Stimulated activated CD4-positive, alpha-beta T cell treated with anti-CD3 and anti-CD28 coated beads, Interleukin-12 subunit alpha, Interleukin-12 subunit beta, amount 100 ng/mL, for 48 hours (primary cell): ENCODE data around the gene QRFP.

ENCODE experiments used
- DNase-seq, 3 donors: peaks; one replicate each; pipeline ENCODE4 v3.0.0-alpha.2; 2020; ENCODE audit warnings: low read depth in 2 of 3, low spot score in 1 of 3

Gene QRFP

DNA sequence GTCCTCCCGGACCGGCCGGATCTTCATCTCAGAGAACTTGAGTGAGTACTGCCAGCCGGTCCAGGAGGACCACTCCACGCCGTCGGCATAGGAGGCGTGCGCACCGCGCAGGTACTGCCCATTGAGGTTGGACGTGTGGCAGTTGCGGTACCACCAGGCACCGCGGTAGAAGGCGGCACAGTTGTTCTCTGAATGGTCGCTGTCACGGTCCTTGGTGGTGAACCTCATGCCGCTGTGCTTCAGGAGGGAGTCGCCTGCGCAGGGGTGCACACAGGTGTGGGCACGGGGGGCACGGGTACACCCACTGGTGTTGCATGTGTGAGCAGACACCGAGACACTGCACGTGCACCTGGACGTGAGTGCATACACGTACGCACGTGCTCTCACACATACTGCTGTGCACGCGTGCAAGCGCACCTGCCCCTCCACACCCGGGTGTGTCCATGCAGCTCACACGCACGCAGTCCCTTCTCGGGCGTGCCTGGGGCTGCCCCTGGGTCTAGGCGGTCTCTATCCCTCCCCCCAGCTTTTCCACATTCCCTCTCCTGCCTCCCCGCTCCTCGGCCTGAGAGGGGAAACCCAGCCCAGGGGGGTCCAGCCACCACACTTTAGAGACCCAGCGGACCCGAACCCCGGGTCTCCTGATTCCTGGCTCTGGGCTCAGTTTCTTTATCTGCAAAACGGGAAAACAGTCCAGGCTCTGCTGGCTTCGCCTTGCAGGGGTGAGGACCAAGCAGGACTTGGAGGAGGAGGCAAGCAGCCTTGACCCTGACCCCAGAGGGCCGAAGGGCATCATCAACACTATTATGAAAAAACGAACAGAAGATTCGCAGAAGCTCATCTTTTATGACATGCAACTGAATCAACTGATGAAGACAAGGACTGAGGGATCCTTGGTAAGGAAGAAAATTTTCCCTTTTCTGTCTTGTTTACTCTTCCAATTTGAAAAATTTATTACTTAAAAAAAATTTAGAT lies 7.7 kb upstream of the QRFP start:
- DNase-seq = no peak

DNA sequence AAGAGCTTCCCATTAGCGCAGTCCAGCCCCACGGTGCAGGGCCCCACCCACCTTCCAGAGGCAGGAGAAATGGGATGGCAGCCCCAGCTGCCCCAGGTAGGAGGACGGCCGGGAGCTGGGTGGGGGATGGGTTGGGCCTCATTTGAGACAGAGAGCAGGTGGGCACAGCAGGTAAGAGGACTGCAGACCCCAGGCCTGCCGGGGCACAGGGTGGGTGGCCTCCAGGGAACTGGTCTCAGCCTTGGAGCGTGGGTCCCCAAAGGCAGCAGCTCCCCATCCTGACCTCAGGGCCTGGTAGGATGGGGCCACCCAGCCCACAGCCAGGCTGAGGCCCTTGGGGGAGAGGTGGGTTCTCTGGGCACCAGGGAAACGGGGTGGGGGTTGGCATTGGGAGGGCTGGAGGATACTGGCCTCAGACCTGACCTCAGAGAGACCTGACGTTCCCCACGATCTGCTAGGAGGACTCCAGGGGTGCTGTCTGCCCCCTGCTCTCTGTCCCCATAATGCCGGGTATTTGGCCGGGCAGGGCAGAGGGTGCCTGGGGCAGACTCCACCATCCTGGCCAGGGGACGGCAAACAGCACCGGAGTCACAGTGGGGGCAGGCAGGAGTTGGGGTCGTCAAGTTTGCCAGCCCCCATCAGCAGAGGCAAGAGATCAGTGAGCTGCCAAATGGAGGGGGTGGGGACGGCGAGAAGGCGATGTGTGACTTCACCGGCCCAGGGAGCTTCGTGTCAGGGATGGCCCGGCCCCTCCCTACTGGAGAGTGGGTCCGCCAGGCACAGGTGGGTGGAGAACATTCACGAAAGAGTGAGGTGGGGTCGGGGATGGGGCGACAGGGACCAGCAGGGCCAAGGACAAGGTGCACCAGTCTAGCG lies 6.8 kb upstream of the QRFP start:
- DNase-seq = no peak

DNA sequence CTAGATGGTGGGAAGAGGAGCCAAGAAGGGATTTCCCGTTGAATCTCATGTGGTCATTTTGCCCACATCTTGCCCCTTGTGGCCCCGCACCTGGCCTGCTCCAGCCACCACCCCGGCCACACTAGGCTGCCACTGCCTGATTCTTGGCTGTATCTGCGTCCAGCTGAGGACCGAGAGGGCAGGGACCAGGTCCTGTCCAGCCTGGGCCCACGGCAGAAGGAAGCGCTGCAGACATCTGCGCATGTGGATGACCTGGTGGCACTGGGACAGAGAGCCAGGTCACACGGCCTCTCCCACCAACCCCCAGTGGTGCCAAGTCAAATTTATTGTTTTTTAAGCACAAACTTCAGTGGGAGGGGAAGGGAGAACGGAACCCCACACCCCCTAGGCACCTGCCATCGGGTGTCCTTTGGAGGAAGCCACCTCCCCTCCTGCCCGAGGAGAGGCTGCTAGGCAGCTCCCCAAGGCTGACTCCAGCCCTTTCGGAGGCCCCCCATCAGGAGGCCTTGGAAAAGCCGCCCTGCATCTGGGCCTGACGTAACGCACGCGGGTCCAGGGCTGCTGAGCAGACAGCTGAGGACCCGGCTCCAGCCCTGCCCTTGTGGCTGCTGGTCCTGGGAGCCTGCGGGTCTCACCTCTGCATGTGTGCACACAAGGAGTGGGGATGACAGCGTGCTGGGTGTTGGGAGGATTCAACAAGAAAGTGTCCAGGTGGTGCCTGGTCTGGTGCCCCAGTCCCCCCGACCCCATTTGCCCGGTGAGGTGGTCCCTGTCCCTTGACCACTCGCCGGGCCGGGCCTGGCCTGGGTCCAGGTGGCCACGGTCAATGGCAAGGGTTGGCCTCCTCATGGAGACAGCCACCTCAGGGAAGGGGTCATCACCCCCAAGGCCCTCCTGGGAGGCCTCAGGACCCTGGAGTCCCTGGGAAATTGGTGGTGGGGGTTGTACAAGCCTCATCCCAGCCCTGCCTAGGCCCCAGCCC lies 5.9 kb upstream of the QRFP start:
- DNase-seq = no peak

DNA sequence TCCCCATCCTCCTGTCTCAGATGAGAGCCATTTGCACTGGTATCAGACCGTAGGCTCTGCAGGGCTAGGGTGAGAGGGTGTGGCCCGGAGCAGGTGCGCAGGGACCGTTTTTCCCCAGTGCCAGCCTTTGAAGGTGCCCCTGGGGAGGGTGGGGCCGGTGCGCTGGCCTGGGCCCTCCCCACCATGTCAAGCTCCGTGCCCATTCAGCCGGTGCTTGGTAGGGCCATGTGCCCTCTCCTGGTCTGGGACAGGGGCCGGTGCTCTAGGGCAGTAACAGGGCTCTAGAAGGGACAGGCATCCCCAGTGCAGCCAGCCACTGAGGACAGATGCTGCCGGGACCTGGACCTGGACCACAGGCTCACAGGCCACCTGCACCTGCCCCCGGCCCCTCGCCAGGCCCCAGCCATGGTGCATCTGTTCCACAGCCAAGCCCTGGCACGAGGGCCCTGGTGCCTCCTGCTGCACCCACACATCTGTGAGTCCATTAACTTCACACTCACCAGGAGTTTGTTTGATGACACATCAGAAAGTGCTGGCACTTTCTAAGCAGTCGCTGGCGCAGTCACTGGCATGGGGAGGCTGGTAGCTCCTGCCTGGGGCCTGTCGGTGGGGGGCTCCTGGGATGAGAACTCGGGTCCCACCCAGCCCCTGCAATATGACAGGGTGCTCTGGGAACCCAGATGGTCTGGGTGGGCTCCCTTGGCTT lies 5.0 kb upstream of the QRFP start:
- no peak for DNase-seq

DNA sequence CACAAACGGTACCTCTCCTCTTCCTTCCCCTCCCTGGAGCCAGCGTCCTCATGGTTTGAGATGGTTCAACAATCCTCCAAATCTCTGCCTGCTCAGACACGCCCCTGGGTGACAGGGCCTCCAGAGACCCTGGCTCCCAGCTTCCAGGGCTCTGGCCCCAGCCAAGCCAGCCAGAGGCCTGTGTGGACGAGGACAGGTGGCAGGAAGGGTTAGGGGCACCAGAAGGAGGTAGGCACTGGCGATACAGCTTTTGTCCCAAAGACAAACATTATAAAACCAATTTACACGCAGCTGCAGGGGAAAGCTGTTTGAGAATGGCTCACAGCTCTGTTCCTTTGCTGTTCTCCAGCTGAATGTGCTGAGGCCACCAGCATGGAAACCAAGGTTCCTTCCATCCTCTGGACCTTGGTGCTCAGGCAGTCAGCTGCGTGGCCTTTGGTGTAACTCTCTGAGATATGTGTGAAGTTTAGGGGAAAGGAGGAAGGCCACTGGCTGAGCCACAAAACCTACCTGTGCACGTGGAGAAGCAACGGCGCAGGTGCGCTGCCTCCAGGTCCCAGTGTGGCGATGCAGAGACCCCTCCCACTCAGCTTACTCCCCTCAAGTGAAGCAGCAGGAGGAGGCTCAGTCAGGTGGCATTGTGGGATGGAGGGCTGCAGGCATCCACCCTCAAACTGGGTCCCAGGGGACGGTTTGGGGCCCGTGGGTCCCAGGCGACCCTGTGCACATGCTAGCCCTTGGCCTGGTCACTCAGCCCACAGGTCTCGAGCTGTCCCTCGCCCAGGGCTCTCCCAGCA lies 4.3 kb upstream of the QRFP start:
- DNase-seq = no peak

DNA sequence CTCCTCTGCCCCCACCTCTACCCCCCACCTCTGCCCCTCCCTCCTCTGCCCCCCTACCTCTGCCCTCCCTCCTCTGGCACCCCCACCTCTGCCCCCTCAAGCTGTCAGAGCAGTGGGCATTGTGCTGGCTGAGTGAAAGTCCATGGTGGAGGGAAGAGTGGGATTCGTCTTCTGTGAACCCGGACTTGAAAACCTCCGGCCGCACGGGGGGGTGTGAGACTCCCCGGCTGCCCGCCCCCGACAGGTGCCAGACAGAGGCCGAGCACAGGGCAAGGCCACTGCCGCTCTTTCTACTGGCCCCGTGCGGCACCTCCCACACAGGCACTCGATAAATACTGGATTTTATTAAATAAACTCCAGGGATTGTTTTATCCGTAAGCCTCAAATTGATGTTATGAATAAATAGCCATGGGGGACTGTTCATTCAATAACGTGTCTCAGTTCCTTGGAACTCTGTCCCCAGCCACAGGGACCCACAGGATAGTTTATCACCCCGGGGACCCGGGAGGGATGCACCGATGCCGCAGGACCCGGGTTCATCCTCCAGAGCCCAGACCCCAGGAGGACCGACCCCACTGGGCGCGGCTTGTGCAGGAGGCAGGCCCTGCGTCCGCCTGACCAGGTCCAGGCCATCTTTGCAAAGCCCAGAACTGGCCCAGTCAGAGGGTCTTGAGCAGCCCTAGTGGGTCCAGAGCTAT lies 2.6 kb upstream of the QRFP start:
- no peak for DNase-seq

DNA sequence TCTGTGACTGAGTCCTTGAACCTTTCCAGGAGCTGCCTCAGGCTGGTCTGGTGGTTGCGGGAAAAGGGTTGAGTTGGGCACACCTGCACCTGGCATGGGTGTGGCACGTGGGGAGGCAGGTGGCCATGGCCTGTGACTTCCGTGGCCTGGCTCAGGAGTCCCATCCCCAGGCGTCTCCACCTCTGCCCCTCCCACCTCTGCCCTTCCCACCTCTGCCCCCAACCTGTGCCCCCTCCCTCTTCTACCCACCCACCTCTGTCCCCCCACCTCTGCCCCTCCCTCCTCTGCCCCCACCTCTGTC lies 1.9 kb upstream of the QRFP start:
- no peak for DNase-seq

DNA sequence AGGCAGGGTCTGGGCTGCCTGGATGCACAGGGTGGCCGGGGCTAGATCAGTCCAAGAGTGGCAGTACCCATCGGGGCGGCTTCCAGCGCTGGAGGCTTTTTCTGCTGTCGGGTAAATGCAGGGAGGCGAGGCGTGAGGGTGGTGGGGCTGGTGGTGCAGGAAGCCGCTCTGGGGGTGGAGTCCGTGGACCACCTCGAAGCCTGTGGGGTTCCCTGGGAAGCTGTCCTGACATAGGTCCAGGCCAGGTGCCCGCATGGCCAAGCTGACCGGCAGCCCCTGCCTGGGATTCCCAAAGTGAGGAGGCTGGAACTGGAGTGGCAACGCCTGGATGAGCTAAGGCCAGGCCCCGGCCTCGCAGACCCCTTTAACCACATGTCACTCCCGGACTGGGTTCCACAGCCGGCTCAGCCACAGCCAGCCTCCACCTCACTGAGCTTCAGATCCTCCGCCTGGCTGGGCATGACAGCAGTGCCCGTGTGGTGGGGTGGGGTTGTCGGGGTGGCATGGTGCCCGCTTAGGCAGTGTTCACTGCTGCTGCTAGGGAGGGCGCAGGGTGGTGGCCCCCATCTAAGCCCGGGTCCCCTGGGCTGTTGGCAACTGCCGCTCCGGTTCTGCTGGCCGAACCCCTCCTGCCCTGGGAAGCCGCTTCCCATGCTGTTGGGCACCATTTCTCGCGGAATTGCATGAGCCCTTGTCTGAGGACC lies 1.4 kb upstream of the QRFP start:
- no peak for DNase-seq

DNA sequence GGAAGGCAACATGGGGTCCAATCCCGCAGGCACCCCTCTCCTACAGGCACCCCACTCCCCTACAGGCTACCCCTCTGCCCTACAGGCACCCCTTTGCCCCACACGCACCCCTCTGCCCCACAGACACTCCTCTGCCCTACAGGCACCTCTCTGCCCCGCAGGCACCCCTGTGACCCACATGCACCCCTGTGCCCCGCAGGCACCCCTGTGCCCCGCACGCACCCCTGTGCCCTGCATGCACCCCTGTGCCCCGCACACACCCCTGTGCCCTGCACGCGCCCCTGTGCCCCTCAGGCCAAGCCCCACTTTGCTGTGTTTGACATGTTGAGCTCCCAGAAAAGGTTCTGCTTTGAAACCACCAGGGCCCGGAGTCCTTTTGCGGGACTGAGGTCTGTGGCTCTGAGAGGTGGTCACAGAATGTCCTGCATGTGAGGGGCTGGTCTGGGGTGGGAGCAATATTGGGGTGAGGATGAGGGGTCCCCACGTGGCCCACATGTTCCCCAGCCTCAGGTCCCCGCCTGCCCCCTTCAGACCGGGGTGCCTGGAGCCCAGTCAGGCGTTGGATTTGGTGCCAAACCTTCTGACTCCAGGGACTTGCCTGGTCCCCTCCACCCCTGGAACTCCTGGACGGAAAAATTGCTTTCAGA lies 616 bp upstream of the QRFP start:
- no peak for DNase-seq

DNA sequence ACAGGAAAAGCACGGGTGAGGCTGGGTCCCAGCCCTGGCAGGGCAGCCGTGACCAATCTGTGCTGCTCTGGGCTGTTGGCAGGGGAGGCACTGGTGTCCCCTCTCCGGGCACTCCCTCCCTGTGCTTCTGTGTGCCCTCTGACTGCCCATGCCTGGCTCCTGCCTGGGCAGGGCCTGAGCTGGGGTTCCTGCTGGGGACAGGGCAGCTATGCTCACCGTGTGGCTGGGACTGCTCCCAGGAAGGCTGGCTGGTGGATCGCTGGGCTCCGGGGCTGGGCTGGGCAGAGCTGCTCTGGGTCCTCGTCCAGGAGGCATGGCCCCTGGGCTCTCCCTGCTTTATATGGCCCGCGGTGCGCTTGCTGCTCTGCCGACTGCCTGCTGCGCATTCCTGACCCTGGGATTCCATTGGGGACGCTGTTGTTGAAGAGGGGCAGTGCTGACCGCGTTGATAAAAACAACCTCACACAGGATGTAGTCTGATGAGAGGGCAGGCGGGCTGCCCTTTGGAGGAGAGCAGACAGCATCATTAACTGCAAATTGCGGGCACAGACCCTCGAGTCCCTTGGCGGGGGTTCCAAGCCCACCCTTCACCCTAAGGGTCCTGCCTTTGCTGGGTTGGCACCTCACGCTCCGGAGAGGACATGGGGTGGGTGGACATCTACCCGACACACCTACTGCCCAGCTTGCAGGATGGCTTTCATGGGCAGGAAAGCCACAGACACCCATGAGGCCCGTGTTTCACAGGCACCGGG lies 955 bp downstream of the QRFP start:
- DNase-seq = no peak

DNA sequence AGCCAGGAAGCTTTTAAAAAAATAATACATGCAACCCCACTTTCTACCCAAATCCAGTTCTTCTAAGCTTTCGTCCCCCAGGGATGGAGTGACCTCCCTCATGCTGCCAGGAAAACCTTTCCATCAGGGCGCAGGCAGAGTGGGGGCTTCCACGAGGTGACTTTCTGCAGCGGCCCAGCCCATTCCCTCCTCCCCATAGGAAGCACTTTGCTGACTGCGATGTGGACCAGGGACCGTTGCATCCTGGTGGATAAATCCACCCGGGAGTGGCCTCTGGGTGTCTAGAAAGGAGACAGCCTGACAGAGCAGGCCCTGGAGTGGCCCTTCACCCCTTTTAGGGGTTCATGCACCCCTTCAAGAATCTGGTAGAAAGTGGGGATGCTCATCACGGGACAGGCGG lies 1.6 kb downstream of the QRFP start:
- no peak for DNase-seq

DNA sequence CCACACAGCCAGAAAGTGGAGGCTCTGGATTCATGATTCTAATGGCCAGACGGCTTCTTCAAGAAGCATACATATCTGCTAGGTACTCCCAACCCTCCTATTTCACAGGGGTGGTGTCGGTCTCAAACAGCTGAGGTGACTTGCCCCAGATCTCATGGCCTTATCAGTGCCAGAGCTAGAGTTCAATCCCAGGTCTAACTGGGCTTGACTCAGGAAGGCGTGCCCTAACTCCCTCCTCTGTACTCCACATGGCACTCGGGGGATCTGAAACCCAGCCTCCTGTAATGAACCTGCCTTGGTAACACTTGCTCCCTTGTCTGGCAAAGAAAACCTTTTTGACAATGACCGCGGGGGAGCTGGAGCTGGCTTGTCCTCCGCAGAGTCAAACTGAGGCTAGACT lies 2.1 kb downstream of the QRFP start:
- no peak for DNase-seq

DNA sequence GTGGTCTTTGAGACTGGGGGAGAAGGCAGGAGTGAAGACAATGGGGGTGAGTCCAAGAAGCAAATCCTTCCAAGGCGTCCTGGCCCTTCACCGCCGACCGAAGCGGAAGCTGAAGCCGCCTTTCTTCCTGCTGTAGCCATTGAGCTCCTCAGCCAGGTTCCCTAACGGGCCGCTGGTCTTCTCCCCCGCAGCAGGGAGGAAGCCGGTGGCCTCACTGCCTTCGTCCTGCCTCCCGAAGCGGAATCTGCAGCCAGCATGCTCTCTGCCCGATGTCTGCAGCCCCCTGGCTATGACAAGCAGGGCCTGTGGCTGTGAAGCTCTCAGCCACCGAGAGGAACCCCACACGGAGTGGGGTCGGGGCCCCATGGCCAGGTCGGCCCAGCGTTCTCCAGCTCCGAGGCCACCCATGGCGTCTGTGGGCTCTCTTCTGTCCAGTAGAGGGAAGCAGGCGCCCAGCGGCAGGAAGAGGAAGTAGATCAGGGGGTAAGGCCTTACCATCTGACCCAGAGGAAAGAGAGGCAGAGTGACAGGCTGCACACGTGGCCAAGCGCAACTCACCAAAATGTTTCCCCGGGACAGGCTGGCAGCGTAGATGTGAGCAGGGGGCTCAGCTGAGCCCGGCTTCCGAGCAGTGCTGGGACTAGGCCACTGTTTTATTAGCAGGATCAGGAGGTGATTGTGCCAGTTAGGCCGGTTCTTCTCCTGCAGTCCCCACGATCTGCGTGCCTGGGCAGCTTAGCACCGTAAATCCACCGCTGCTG lies 3.1 kb downstream of the QRFP start:
- no peak for DNase-seq

DNA sequence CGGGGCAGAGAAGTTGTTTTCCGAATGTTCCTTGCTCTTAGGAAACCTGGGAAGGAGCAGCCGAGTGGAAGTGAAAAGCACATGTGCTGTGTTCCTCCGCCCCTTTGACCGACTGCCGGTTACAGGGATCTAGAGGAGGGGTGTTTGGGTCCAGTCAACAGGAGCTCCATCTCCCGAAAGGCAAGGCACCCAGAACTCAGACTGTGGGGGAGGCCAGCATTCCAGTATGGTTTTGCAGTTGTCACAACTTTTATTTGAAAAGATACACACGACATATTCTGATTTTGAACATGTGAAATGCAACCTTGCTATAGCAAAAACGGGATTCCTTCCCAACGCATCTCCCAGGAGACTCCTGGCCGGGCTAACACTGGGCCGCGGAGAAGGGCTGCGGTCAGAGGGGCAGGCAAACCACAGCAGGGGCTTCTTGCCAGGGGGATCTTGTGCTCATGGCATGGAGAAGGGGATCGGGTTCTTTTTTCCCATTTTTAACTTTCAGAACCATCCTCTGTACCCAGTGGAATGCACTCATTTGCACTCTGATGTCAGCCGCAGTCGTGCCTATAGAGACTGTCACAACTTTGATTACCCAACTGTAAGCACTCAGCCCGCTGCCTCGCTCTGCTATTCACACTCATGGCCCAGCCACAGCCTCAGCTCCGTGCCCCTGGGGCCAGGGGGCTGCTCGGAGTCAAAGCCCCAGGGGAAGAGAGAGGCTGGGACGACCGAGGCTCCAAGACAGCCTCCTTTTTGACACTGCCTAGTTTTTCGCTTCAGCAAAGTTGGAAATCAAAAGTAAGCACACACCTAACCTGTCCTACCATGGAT lies 3.9 kb downstream of the QRFP start:
- no peak for DNase-seq

DNA sequence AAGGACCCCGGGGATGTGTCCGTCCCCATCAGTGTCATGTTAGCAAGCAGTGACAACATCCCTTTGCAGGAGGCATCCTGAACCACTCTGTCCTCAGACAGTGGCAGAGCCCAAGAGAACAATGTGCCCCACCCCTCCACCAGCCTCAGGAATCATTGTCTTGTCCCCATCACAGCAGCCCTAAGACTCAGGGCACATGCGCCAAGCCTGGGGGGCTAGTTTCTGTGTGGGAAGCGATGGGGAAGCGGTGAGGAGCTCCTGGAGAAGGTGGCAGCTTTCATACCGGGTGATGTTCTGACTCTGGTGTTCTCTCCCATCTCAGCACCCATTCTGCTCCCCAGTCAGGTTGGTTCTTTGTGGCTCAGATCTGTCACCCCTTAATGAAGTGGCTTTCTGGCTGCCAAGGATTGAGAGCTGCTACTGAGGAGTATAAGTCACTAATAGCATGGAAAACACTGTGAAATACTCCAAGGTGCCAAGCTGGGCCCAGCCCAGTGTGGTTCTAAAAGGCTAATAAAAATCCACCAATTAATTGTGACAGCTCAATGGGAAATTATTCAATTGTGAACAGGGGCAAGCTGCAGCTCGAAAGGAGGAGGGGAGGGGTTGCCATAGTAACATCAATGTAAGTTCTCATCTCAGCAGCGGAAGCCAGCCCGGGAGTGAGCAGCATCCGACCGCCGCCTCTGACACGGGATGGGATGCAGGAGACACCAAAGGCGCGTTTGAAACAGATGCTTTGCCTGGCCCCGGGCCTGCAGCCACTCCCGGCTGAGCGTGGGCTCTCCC lies 4.7 kb downstream of the QRFP start:
- no peak for DNase-seq
